ENCODE results near the gene GARIN3.

GRCh38 chr5:157196045-157196444, 30.0 kb upstream of the GARIN3 start:
- TF ChIP-seq CTCF (conservative IDR thresholded peaks at IDR 0.05 in 1 of 2, IDR thresholded peaks at IDR 0.05 in 1 of 2; ENCODE audit: extremely low read depth in 1 of 2, insufficient read depth in 1 of 2, low read depth in 1 of 2, low read length in 2 of 2) (no peak), EZH2 (IDR thresholded peaks at IDR 0.05; ENCODE audit: borderline replicate concordance, low read length) (no peak)

Measured in mammary epithelial cell (primary cell).